Fibroblast of lung (primary cell): ENCODE data around the gene C11orf42. TPM values are rescaled to one million over a fixed set of nuclear protein-coding genes. Genes with fewer than 3 reads are reported as not detected.

Experiments used
- DNase-seq, 2 donors: peaks; one replicate each; pipeline versions ENCODE4 v3.0.0 to v3.0.0-alpha.2; 2010; ENCODE audit warnings: low read depth in 2 of 2
- H2AFZ ChIP-seq: 2 replicates; pipeline ENCODE4 v1.5.1; 2012; ENCODE audit warnings: low read length, control low read depth, inconsistent platforms
- H3K27ac ChIP-seq: 2 replicates; pipeline ENCODE4 v1.5.1; 2011; ENCODE audit warnings: low read length, control low read depth; ENCODE audit not compliant: insufficient read depth
- H3K27me3 ChIP-seq: 2 replicates; pipeline ENCODE4 v1.5.1; 2011; ENCODE audit warnings: mild to moderate bottlenecking, low read length; ENCODE audit not compliant: control insufficient read depth, insufficient read depth
- H3K36me3 ChIP-seq: 2 replicates; pipeline ENCODE4 v1.5.1; 2011; ENCODE audit warnings: low read length; ENCODE audit not compliant: control insufficient read depth, insufficient read depth
- H3K4me1 ChIP-seq: 2 replicates; pipeline ENCODE4 v1.5.1; 2011; ENCODE audit warnings: low read length; ENCODE audit not compliant: control insufficient read depth, insufficient read depth; ENCODE audit errors: extremely low read depth
- H3K4me2 ChIP-seq: 2 replicates; pipeline ENCODE4 v1.5.1; 2011; ENCODE audit warnings: low read length, control low read depth; ENCODE audit not compliant: insufficient read depth; ENCODE audit errors: extremely low read depth
- H3K4me3 ChIP-seq, 4 experiments: fragments of 200-600 bp in 1 of 4; sonication (generic) in 1 of 4; replicated peaks in 1 of 4; 2 replicates each; pipeline ENCODE4 v1.5.1; 2011 to 2016; ENCODE audit warnings: low read length in 4 of 4, low read depth in 3 of 4, mild to moderate bottlenecking in 3 of 4, control low read depth in 2 of 4, inconsistent platforms in 1 of 4, mixed read lengths in 1 of 4; ENCODE audit not compliant: insufficient read depth in 1 of 4; ENCODE audit errors: control extremely low read depth in 1 of 4
- H3K79me2 ChIP-seq: 2 replicates; pipeline ENCODE4 v1.5.1; 2012; ENCODE audit warnings: mild to moderate bottlenecking, low read length, inconsistent platforms; ENCODE audit not compliant: control insufficient read depth, insufficient read depth
- H3K9ac ChIP-seq: 2 replicates; pipeline ENCODE4 v1.5.1; 2011; ENCODE audit warnings: mild to moderate bottlenecking, low read length, control low read depth; ENCODE audit not compliant: insufficient read depth
- H3K9me3 ChIP-seq: 2 replicates; pipeline ENCODE4 v1.5.1; 2012; ENCODE audit warnings: low read depth, low read length; ENCODE audit not compliant: control insufficient read depth, insufficient read depth
- H4K20me1 ChIP-seq: 2 replicates; pipeline ENCODE4 v1.5.1; 2011; ENCODE audit warnings: low read length; ENCODE audit not compliant: control insufficient read depth, insufficient read depth; ENCODE audit errors: extremely low read depth
- EZH2 ChIP-seq: IDR thresholded peaks from 2 replicates; pipeline ENCODE4 v1.5.1; 2012; ENCODE audit warnings: low read length, control low read depth, mild to moderate bottlenecking; ENCODE audit errors: missing control alignments
- polyA plus RNA-seq, 2 donors: library from polyadenylated mRNA; depleted of rRNA in 1 of 2; stranded (reverse) in 1 of 2; unstranded in 1 of 2; fragments of >200 nt; gene quantifications; 2 replicates each; pipeline ENCODE4 v1.2.1, GENCODE V29; 2011 to 2012; ENCODE audit warnings: missing spikeins in 1 of 2
- total RNA-seq: library from RNA; depleted of rRNA; stranded (reverse); fragments of >200 nt; gene quantifications from 2 replicates; pipeline ENCODE4 v1.2.1, GENCODE V29; 2014
- TF ChIP-seq, protein P1 (sequence below), 2 donors: IDR thresholded peaks in 1 of 2; conservative IDR thresholded peaks in 1 of 2; 1 replicate in 1 of 2; 2 replicates in 1 of 2; pipeline ENCODE4 v1.5.1; 2011 to 2012; ENCODE audit warnings: low read length in 2 of 2, control low read depth in 1 of 2, inconsistent platforms in 1 of 2, low read depth in 1 of 2, mild to moderate bottlenecking in 1 of 2

C11orf42 gene
- total and polyA plus RNA-seq, 2 donors (not counting 1 experiment from before 2014, with no cell fraction given): not detected

DNA sequence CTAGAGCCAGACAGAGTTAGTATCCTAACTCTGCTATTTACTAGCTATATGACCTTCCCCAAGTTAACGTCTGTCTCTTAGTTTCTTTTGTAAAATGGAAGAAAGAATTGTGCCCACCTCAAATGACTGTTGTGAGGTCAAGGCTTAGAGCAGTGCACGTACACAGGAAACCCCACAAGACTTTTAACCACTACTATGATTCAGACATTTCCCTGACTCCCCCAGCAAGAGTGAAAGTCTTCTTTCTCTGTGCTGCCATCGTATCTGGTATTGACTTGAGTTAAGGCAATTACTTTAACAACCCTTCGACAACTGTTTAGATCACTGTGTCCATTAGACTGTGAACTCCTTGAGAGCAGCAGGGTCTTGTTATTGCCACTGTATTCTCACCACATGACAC is 9.0 kb upstream of the C11orf42 start:
- TF ChIP-seq, protein P1, sequence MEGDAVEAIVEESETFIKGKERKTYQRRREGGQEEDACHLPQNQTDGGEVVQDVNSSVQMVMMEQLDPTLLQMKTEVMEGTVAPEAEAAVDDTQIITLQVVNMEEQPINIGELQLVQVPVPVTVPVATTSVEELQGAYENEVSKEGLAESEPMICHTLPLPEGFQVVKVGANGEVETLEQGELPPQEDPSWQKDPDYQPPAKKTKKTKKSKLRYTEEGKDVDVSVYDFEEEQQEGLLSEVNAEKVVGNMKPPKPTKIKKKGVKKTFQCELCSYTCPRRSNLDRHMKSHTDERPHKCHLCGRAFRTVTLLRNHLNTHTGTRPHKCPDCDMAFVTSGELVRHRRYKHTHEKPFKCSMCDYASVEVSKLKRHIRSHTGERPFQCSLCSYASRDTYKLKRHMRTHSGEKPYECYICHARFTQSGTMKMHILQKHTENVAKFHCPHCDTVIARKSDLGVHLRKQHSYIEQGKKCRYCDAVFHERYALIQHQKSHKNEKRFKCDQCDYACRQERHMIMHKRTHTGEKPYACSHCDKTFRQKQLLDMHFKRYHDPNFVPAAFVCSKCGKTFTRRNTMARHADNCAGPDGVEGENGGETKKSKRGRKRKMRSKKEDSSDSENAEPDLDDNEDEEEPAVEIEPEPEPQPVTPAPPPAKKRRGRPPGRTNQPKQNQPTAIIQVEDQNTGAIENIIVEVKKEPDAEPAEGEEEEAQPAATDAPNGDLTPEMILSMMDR (conservative IDR thresholded peaks at IDR 0.05 in 1 of 2, IDR thresholded peaks at IDR 0.05 in 1 of 2; ENCODE audit: low read depth in 1 of 2, low read length in 2 of 2): no peak
- no peak for TF ChIP-seq EZH2
- Histone ChIP-seq H3K27ac (no peak overlapping the region), H3K79me2 (no peaks in the 10 kb centered on the region), H3K9me3 (no peaks in the 10 kb centered on the region), H3K4me3 (no peak overlapping the region), H3K4me1 (no peaks in the 10 kb centered on the region), H3K4me2 (no peak overlapping the region), H3K36me3 (no peaks in the 10 kb centered on the region), H3K9ac (no peak overlapping the region), H4K20me1 (no peaks in the 10 kb centered on the region), H3K27me3 (no peaks in the 10 kb centered on the region), H2AFZ (no peak overlapping the region)
- no peak for DNase-seq

DNA sequence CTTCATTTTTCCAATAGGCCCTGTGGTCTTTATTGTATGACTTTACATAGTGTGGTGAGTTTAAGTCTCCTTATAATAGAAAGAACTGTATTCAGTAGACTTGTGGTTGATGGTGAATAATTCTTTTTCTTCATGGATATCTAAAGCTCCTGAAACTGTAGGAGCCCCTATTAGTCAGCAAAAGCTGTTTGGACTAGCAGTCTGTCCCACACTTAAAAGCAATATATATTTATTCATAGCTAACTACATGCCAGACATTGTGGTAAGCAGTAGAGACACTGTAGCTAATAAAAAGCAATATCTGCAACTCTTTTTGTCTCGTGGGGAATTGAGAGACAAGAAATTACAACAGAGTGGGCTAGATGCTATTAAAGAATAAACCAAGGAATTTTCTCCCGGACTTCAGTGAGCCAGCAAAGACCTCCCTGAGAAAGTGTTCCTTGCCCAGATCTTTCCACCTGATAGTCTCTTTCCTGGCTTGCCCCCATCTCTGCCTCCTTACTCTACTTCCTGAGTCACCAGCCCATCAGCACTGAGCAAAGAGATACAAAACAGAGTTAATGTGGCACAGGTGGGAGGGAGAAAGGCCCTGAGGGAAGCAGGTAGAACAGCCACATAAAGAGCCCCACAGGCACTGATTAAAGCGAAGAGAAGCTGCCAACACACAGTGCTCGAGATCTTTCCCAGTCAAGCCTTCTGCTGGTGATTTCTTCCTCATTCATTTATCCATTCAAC is 7.7 kb upstream of the C11orf42 start:
- DNase-seq: peak in 1 of 2 donors; percentile 59
- Histone ChIP-seq H3K4me2 (no peak overlapping the region), H2AFZ (no peak overlapping the region), H3K36me3 (no peaks in the 10 kb centered on the region), H4K20me1 (no peaks in the 10 kb centered on the region), H3K27me3 (no peaks in the 10 kb centered on the region), H3K79me2 (no peaks in the 10 kb centered on the region), H3K9ac (no peak overlapping the region), H3K4me1 (no peaks in the 10 kb centered on the region), H3K4me3 (no peak overlapping the region), H3K9me3 (no peaks in the 10 kb centered on the region), H3K27ac (no peak overlapping the region)
- TF ChIP-seq, protein P1 (conservative IDR thresholded peaks at IDR 0.05 in 1 of 2, IDR thresholded peaks at IDR 0.05 in 1 of 2; ENCODE audit: low read depth in 1 of 2, low read length in 2 of 2): no peak
- no peak for TF ChIP-seq EZH2

DNA sequence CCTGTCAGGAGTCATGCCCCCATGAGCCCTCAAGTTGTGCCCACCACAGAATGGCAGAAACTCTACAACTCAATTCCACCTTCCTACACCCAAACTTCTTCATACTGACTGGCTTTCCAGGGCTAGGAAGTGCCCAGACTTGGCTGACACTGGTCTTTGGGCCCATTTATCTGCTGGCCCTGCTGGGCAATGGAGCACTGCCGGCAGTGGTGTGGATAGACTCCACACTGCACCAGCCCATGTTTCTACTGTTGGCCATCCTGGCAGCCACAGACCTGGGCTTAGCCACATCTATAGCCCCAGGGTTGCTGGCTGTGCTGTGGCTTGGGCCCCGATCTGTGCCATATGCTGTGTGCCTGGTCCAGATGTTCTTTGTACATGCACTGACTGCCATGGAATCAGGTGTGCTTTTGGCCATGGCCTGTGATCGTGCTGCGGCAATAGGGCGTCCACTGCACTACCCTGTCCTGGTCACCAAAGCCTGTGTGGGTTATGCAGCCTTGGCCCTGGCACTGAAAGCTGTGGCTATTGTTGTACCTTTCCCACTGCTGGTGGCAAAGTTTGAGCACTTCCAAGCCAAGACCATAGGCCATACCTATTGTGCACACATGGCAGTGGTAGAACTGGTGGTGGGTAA is 6.1 kb upstream of the C11orf42 start, which contains the start of gene OR52W1:
Gene OR52W1 (plus strand): TSS at position 51 of the 637 bp plus-strand sequence. CDS start 0 bp downstream, at position 51.
- H3K27me3 ChIP-seq: no peaks in the 10 kb centered on the region
- H3K79me2 ChIP-seq: no peaks in the 10 kb centered on the region
- H2AFZ ChIP-seq: no peak within 1 kb of the TSS
- no peaks in the 10 kb centered on the region for H3K36me3 ChIP-seq
- no peak for DNase-seq
- no peaks in the 10 kb centered on the region for H3K4me1 ChIP-seq
- no peak within 1 kb of the TSS for H3K4me2 ChIP-seq
- no peak within 1 kb of the TSS for H3K4me3 ChIP-seq
- no peaks in the 10 kb centered on the region for H4K20me1 ChIP-seq
- no peak within 1 kb of the TSS for H3K27ac ChIP-seq
- H3K9me3 ChIP-seq: no peaks in the 10 kb centered on the region
- TF ChIP-seq, protein P1 (conservative IDR thresholded peaks at IDR 0.05 in 1 of 2, IDR thresholded peaks at IDR 0.05 in 1 of 2; ENCODE audit: low read depth in 1 of 2, low read length in 2 of 2): no peak
- no peak for TF ChIP-seq EZH2
- no peak within 1 kb of the TSS for H3K9ac ChIP-seq
